AG09319 (cell line): ENCODE results near the gene FAM89B.

Experiments used
- DNase-seq: peaks from one replicate; pipeline ENCODE4 v3.0.0-alpha.2; 2010; ENCODE audit warnings: low read depth; ENCODE audit errors: extremely low read depth
- TF ChIP-seq, protein P1 (sequence below): IDR thresholded peaks from 2 replicates; pipeline ENCODE4 v1.5.1; 2011; ENCODE audit warnings: low read depth, mild to moderate bottlenecking, inconsistent platforms, low read length, moderate library complexity

The FAM89B gene

DNA sequence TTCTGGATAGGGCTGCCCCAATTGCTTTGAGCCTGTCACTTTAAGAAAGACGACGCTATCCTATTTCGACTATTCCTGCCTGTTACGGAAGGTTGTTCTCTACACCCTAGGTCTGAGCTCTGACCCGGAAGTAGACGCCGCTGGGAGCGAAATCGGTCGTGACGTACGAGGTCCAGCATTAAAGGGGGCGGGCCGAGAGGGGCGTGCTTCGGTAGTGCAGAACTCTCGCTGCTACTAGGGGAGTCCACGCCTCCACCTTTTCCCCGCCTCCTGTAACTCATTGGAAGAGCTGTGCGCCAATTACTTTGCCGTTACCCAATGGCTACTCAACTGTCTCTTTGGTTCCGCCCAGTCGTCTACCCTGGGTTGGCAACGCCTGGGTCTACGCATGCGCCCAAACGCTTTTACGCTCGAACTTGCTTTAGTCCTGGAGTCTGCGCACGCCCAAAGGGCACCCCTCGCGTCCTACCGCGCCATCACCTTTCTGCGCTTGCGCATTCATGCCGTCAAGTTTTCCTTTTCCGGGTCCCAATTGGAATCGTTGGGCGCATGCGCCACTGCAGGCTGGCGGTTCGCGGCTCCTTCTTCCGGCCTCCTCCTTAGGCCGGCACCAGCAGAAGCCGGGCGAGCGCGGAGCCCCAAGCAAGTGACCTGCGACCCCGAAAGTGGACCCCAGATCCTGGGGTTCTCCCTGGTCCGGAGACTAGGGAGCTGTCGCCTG, 43.1 kb downstream of the FAM89B start, which contains the start of gene PCNX3:
Gene PCNX3 (plus strand): TSS at position 548 of the 721 bp plus-strand sequence. CDS start 536 bp downstream, outside the sequence.
- TF ChIP-seq, protein P1, sequence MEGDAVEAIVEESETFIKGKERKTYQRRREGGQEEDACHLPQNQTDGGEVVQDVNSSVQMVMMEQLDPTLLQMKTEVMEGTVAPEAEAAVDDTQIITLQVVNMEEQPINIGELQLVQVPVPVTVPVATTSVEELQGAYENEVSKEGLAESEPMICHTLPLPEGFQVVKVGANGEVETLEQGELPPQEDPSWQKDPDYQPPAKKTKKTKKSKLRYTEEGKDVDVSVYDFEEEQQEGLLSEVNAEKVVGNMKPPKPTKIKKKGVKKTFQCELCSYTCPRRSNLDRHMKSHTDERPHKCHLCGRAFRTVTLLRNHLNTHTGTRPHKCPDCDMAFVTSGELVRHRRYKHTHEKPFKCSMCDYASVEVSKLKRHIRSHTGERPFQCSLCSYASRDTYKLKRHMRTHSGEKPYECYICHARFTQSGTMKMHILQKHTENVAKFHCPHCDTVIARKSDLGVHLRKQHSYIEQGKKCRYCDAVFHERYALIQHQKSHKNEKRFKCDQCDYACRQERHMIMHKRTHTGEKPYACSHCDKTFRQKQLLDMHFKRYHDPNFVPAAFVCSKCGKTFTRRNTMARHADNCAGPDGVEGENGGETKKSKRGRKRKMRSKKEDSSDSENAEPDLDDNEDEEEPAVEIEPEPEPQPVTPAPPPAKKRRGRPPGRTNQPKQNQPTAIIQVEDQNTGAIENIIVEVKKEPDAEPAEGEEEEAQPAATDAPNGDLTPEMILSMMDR = no peak
- DNase-seq = peak; percentile 100

DNA sequence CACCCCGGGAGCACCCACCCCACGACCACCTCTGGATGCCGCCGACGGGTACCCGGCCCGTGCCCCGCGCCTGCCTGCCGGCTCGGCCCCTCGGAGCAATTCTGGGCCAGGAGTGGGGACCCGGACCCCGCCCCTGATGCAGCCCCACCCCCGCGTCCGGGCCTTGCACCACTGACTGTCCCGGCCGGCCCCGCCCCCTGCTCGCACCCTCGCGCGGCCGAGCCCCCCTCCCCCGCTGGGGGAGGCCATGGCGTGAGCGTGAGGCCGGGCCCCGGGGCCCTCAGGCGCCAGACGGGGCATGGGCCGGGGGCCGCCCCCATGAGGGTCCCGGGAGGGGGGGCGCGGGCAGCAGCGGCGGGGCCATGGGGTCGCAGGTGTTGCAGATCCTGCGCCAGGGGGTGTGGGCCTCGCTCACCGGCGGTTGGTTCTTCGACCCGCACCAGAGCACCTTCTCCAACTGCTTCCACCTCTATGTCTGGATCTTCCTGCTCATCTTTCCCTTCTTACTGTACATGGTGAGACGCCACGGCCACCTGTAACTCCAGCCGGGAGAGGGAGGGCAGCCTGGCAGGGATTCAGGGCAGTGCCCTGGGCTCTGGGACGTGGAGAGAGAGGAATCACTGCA, 43.7 kb downstream of the FAM89B start:
- no peak for DNase-seq
- TF ChIP-seq, protein P1 = no peak

- TF ChIP-seq, protein P1 = no peak
- DNase-seq = no peak
These were observed 44.2 kb downstream of the FAM89B start for GRCh38 chr11:65616575-65617001.

DNA sequence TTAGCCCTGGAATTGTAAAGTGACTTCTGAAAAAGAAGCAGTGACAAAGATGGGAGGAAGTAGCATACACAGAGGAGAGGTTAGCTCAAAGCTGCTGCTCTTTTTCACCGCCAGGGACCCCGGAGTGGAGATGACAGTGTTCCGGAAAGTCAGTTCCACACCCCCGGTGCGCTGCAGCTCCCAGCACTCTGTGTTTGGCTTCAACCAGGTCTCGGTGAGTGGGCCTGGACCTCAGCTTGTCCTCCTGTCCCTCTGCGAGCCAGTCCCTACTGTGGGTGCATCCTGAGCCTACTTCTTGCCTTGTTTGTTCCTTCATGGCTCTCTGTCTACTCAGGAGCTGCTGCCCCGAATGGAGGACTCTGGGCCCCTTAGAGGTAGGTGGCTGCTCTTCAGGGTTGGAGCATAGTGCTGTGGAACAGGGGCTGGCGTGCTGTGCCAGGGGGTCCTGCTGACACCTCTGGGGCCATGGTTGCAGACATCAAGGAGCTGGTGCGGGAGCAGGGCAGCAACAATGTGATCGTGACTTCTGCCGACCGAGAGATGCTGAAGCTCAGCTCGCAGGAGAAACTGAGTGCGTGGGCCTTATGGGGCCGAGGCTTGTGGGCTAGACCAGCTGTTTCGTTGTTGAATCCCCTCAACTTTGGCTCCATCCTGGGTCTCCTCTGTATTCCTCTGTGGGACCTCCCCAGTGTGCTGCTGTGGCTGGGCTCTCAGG, 45.0 kb downstream of the FAM89B start:
- TF ChIP-seq, protein P1 = no peak
- DNase-seq = no peak

DNA sequence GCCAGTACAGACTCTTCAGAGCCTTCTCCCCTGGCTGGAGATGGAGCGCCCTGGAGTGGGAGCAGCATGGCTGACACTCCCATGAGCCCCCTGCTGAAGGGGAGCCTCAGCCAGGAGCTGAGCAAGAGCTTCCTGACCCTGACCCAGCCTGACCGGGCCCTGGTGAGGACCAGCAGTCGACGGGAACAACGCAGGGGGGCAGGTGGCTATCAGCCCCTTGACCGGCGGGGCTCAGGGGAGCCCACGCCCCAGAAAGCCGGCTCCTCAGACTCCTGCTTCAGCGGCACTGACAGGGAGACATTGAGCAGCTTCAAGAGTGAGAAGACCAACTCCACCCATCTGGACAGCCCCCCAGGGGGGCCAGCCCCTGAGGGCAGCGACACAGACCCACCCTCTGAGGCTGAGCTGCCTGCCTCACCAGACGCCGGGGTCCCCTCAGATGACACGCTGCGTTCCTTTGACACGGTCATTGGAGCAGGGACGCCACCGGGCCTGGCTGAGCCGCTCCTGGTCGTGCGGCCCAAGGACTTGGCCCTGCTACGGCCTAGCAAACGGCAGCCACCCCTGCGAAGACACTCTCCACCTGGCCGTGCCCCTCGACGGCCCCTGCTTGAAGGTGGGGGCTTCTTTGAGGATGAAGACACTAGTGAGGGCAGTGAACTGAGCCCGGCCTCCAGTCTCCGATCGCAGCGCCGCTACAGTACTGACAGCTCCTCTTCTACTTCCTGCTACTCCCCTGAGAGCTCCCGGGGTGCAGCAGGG, 45.8 kb downstream of the FAM89B start:
- TF ChIP-seq, protein P1 = no peak
- no peak for DNase-seq

- DNase-seq = no peak
- TF ChIP-seq, protein P1 = no peak
These were observed 46.4 kb downstream of the FAM89B start for GRCh38 chr11:65618763-65619162.
